Right atrium auricular region (tissue), 2 donors: ENCODE measurements around the gene CDC42BPA. TPM values are rescaled to one million over a fixed set of nuclear protein-coding genes. Genes with fewer than 3 reads are reported as not detected.

ENCODE experiments used
- DNase-seq: peaks from one replicate; pipeline ENCODE4 v3.0.0-alpha.2; 2019; ENCODE audit warnings: low spot score
- H3K27ac ChIP-seq, 2 donors: fragments of 200-600 bp; sonication (generic); 1 replicate in 1 of 2; 2 replicates in 1 of 2; pipeline ENCODE4 v1.5.1; 2016 to 2019
- H3K27me3 ChIP-seq, 2 donors: fragments of 200-600 bp; sonication (generic); one replicate each; pipeline versions ENCODE4 v1.5.1 to v1.6.0; 2017 to 2019
- H3K36me3 ChIP-seq: fragments of 200-600 bp; sonication (generic); one replicate; pipeline ENCODE4 v1.5.1; 2016
- H3K4me1 ChIP-seq, 2 donors: fragments of 200-600 bp; sonication (generic); one replicate each; pipeline versions ENCODE4 v1.5.1 to v1.6.0; 2017 to 2019
- H3K4me3 ChIP-seq, 2 donors: fragments of 200-600 bp; sonication (generic); 1 replicate in 1 of 2; 2 replicates in 1 of 2; pipeline ENCODE4 v1.5.1; 2017 to 2019; ENCODE audit warnings: mild to moderate bottlenecking in 1 of 2, moderate library complexity in 1 of 2
- H3K9me3 ChIP-seq, 2 donors: fragments of 200-600 bp; sonication (generic); one replicate each; pipeline ENCODE4 v1.5.1; 2019
- CTCF ChIP-seq, 2 donors: fragments of 200-600 bp; sonication (generic); IDR thresholded peaks; one replicate each; pipeline ENCODE4 v1.5.1; 2019; ENCODE audit warnings: antibody characterized with exemption in 2 of 2
- total RNA-seq, 2 donors: library from RNA; depleted of rRNA; stranded (reverse); fragments of >200 nt; gene quantifications; one replicate each; pipeline ENCODE4 v1.1.0, GENCODE V29; 2016

Gene CDC42BPA
- total RNA-seq, 2 donors from 2014 or later = 26.0 to 32.0 TPM

DNA sequence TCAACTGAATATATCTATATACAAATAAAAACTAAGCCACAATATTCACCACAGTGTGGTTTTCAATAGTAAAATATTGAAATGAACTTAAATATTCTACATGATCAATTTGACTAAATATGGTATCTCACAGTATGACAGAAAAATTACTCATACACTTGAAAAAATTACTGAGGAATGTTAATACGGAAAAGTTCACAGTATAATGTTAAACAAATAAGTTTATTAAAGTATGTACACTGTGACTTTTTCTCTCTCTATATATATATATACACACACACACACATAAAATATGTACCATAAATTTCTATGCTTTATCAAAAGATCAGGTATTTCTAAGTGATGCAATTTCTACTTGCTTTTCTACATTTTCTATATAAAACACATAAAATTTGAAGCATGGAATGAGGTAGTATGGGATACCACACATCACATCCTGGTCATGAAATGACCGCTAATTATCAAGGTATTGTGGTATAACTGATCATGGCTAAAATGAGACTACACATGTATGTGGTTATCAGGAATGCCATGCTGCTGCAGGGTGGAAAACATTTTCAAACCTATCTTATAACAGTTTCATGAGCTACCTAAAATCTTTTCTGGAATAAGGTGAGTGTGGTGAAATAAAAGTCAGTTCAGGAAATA is 102.3 kb downstream of the CDC42BPA start:
- Histone ChIP-seq H3K27me3 (no peaks in the 10 kb centered on the region), H3K4me1 (peaks cover 0 to 28% of the 10 kb centered on the region in 2 donors), H3K27ac (no peak overlapping the region), H3K36me3 (no peaks in the 10 kb centered on the region), H3K9me3 (no peaks in the 10 kb centered on the region), H3K4me3 (no peak overlapping the region)
- no peak for DNase-seq
- TF ChIP-seq CTCF (IDR thresholded peaks at IDR 0.05) = no peak

DNA sequence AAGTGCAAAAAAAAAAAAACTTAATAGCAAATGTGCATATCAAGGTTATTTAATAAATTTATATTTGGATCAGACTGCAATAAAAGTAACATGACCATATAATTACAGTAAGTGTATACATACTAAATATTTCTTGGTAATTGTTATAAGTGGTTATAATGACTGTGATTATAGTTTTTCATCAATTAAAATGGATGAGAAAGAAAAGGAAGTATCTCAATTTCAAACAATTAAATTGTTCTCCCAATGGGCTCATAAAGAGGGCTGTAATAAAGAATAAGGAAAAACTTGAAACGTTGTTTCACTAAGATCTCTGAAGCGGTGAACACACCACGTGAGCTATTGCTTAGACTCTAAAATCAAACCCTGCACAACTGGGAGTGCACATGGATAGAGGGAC is 104.1 kb downstream of the CDC42BPA start:
- H3K9me3 ChIP-seq = no peaks in the 10 kb centered on the region
- no peak overlapping the region for H3K4me3 ChIP-seq
- no peaks in the 10 kb centered on the region for H3K27me3 ChIP-seq
- DNase-seq = no peak
- H3K36me3 ChIP-seq = no peaks in the 10 kb centered on the region
- TF ChIP-seq CTCF (IDR thresholded peaks at IDR 0.05) = no peak
- H3K27ac ChIP-seq = no peak overlapping the region
- H3K4me1 ChIP-seq = peaks cover 0 to 14% of the 10 kb centered on the region in 2 donors

GRCh38 chr1:227213426-227213825 is 104.9 kb downstream of the CDC42BPA start:
- Histone ChIP-seq H3K4me3 (no peak overlapping the region), H3K36me3 (no peaks in the 10 kb centered on the region), H3K27ac (no peak overlapping the region), H3K27me3 (no peaks in the 10 kb centered on the region), H3K4me1 (peaks cover 0 to 9% of the 10 kb centered on the region in 2 donors), H3K9me3 (no peaks in the 10 kb centered on the region)
- DNase-seq = no peak
- no peak for TF ChIP-seq CTCF (IDR thresholded peaks at IDR 0.05)

GRCh38 chr1:227212164-227212563 is 106.1 kb downstream of the CDC42BPA start:
- Histone ChIP-seq H3K4me3 (no peak overlapping the region), H3K9me3 (no peaks in the 10 kb centered on the region), H3K27ac (no peak overlapping the region), H3K27me3 (no peaks in the 10 kb centered on the region), H3K4me1 (peaks cover 0 to 9% of the 10 kb centered on the region in 2 donors), H3K36me3 (no peaks in the 10 kb centered on the region)
- no peak for DNase-seq
- no peak for TF ChIP-seq CTCF (IDR thresholded peaks at IDR 0.05)

GRCh38 chr1:227210604-227211003 is 107.7 kb downstream of the CDC42BPA start:
- no peak for DNase-seq
- H3K4me3 ChIP-seq = no peak overlapping the region
- H3K27me3 ChIP-seq = no peaks in the 10 kb centered on the region
- no peaks in the 10 kb centered on the region for H3K9me3 ChIP-seq
- H3K27ac ChIP-seq = no peak overlapping the region
- TF ChIP-seq CTCF (IDR thresholded peaks at IDR 0.05) = no peak
- H3K36me3 ChIP-seq = no peaks in the 10 kb centered on the region
- H3K4me1 ChIP-seq = peaks cover 0 to 9% of the 10 kb centered on the region in 2 donors

DNA sequence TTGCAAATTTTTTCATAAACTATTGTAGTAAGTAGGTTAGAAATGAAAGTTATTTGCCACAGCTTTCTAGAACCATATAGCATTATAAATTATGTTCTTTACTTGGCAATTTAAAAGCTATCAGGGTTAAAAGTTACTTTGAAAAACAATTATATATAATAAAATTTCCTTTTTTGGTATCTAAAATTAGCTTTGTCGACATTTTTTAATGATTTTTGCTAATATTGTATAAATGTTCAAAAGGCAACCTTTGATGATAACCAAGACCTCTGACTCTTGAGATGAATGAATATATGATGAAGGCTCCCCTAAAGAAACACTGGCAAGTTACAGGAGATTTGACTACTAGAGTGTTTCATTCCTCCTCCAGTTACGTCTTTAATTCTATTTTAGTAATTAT is 121.2 kb downstream of the CDC42BPA start:
- no peak for TF ChIP-seq CTCF (IDR thresholded peaks at IDR 0.05)
- no peaks in the 10 kb centered on the region for H3K9me3 ChIP-seq
- H3K4me1 ChIP-seq = no peaks in the 10 kb centered on the region
- no peaks in the 10 kb centered on the region for H3K36me3 ChIP-seq
- H3K4me3 ChIP-seq = no peak overlapping the region
- no peaks in the 10 kb centered on the region for H3K27me3 ChIP-seq
- DNase-seq = no peak
- H3K27ac ChIP-seq = no peak overlapping the region
